Endothelial cell of umbilical vein (primary cell): Measurements from ENCODE around the gene BEX1. TPM values are rescaled to one million over a fixed set of nuclear protein-coding genes. Genes with fewer than 3 reads are reported as not detected.
"Not testable (repeated sequence)": the region's sequence is repeated elsewhere in the genome, so short reads cannot be mapped to it uniquely, and the experiment has no call there.

ENCODE experiments used
- BruUV-seq: library from RNA; stranded (reverse); fragments of 400-500 nt; replicated peaks from 2 replicates; lab custom pipeline; 2021; lab: Mats Ljungman, UMichigan
- CTCF ChIA-PET: fragments of 300-600, 350-600 bp; sonication (Branson Sonifier 250); formaldehyde crosslinking; loops from one replicate; lab custom pipeline; 2021; ENCODE audit warnings: antibody characterized with exemption, inconsistent platforms; lab: Charles Lee
- POLR2A ChIA-PET: fragments of 300-600, 350-600 bp; sonication (Branson Sonifier 250); formaldehyde crosslinking; loops from one replicate; lab custom pipeline; 2021; ENCODE audit warnings: antibody characterized with exemption, inconsistent platforms; lab: Charles Lee
- DNase-seq: peaks from one replicate; pipeline ENCODE4 v3.0.0-alpha.2; 2011; ENCODE audit warnings: low read depth, low spot score
- FAIRE-seq: peaks from 2 replicates; lab custom pipeline; 2011; peaks lifted over from hg19 to GRCh38; lab: Jason Lieb, UNC
- H2AFZ ChIP-seq: 2 replicates; pipeline ENCODE4 v1.6.0; 2012; ENCODE audit warnings: low read depth, low read length, control low read depth, inconsistent platforms
- H3K27ac ChIP-seq: 2 replicates; pipeline ENCODE4 v1.5.1; 2011; ENCODE audit warnings: low read depth, mild to moderate bottlenecking, control low read depth, low read length, moderate library complexity; ENCODE audit not compliant: insufficient read depth
- H3K27me3 ChIP-seq, 2 experiments: 2 replicates each; pipeline versions ENCODE4 v1.6.0 to v1.6.1; 2011; ENCODE audit warnings: low read length in 2 of 2, mixed read lengths in 1 of 2; ENCODE audit not compliant: control insufficient read depth in 2 of 2, insufficient read depth in 2 of 2
- H3K36me3 ChIP-seq, 2 experiments: 2 replicates in 1 of 2; 3 replicates in 1 of 2; pipeline ENCODE4 v1.5.1; 2011; ENCODE audit warnings: low read length in 2 of 2, mild to moderate bottlenecking in 1 of 2, moderate library complexity in 1 of 2; ENCODE audit not compliant: control insufficient read depth in 2 of 2, insufficient read depth in 2 of 2; ENCODE audit errors: extremely low read depth in 1 of 2
- H3K4me1 ChIP-seq: 3 replicates; pipeline ENCODE4 v1.5.1; 2011; ENCODE audit warnings: mild to moderate bottlenecking, low read length; ENCODE audit not compliant: control insufficient read depth, insufficient read depth; ENCODE audit errors: extremely low read depth
- H3K4me2 ChIP-seq: 2 replicates; pipeline ENCODE4 v1.6.1; 2011; ENCODE audit warnings: low read length, control low read depth, mixed read lengths; ENCODE audit not compliant: insufficient read depth
- H3K4me3 ChIP-seq, 3 experiments: fragments of 200-600 bp in 1 of 3; sonication (generic), shearing (Covaris generic) in 1 of 3; replicated peaks in 1 of 3; 2 replicates each; pipeline ENCODE4 v1.5.1; 2011 to 2016; ENCODE audit warnings: control low read depth in 3 of 3, low read length in 3 of 3, mild to moderate bottlenecking in 2 of 3, inconsistent platforms in 1 of 3, low read depth in 1 of 3, moderate library complexity in 1 of 3; ENCODE audit not compliant: insufficient read depth in 1 of 3
- H3K79me2 ChIP-seq: 2 replicates; pipeline ENCODE4 v1.6.0; 2012; ENCODE audit warnings: low read length, inconsistent platforms; ENCODE audit not compliant: control insufficient read depth, insufficient read depth
- H3K9ac ChIP-seq: replicated peaks from 2 replicates; pipeline ENCODE3; 2011; ENCODE audit warnings: low read length, control low read depth; ENCODE audit not compliant: insufficient read depth; ENCODE audit errors: extremely low read depth
- H3K9me1 ChIP-seq: replicated peaks from 3 replicates; pipeline ENCODE4 v1.6.0; 2011; ENCODE audit warnings: mild to moderate bottlenecking, low read length; ENCODE audit not compliant: control insufficient read depth, insufficient read depth; ENCODE audit errors: extremely low read depth
- H3K9me3 ChIP-seq: replicated peaks from 2 replicates; pipeline ENCODE4 v1.5.1; 2012; ENCODE audit warnings: low read length, inconsistent platforms; ENCODE audit not compliant: control insufficient read depth, insufficient read depth
- H4K20me1 ChIP-seq: replicated peaks from 2 replicates; pipeline ENCODE3; 2011; ENCODE audit warnings: mild to moderate bottlenecking, low read length; ENCODE audit not compliant: control insufficient read depth, insufficient read depth; ENCODE audit errors: extremely low read depth
- EZH2 ChIP-seq: IDR thresholded peaks from 2 replicates; pipeline ENCODE4 v1.6.1; 2012; ENCODE audit warnings: borderline replicate concordance, low read depth, mild to moderate bottlenecking, moderate library complexity, low read length, inconsistent platforms; ENCODE audit not compliant: severe bottlenecking
- FOS ChIP-seq: IDR thresholded peaks from 2 replicates; pipeline ENCODE4 v1.6.1; 2011; ENCODE audit warnings: mild to moderate bottlenecking, low read length, moderate library complexity, borderline replicate concordance; ENCODE audit not compliant: insufficient read depth
- GATA2 ChIP-seq: IDR thresholded peaks from 2 replicates; pipeline ENCODE4 v1.7.0; 2011; ENCODE audit warnings: low read depth, mild to moderate bottlenecking, moderate library complexity, mixed read lengths, low read length; ENCODE audit not compliant: insufficient read length, insufficient read depth
- JUN ChIP-seq: IDR thresholded peaks from 2 replicates; pipeline ENCODE4 v1.6.1; 2011; ENCODE audit warnings: borderline replicate concordance, low read depth; ENCODE audit not compliant: insufficient read length, insufficient read depth
- MAX ChIP-seq: IDR thresholded peaks from 2 replicates; pipeline ENCODE4 v1.6.1; 2011; ENCODE audit not compliant: insufficient read depth, insufficient read length
- MYC ChIP-seq: IDR thresholded peaks from one replicate; pipeline ENCODE4 v1.6.1; 2011; ENCODE audit warnings: mild to moderate bottlenecking, low read depth, low read length
- POLR2A ChIP-seq: IDR thresholded peaks from 2 replicates; pipeline ENCODE4 v1.6.1; 2012; ENCODE audit warnings: low read depth, mild to moderate bottlenecking, control low read depth, low read length
- POLR2AphosphoS5 ChIP-seq: IDR thresholded peaks from 2 replicates; pipeline ENCODE4 v1.6.1; 2012; ENCODE audit warnings: low read depth, mild to moderate bottlenecking, control low read depth, low read length, moderate library complexity; ENCODE audit not compliant: insufficient read depth
- dilution Hi-C: fragments of 300-500 bp; cut with MboI; formaldehyde crosslinking; loops from one replicate; pipeline ENCODE4 v1.15.0; 2019; ENCODE audit warnings: low sequenced_read_pairs; ENCODE audit not compliant: extremely low pct_ligation_motif_present
- intact Hi-C: fragments of 100-400 bp; cut with micrococcal nuclease; formaldehyde crosslinking; loops from one replicate; pipeline ENCODE4 v1.10.0; 2022
- polyA plus RNA-seq, 4 experiments: library from polyadenylated mRNA; depleted of rRNA in 3 of 4; stranded (reverse) in 3 of 4; unstranded in 1 of 4; fragments of >200 nt; gene quantifications; 2 replicates each; pipeline versions ENCODE4 v1.2.1 to v1.2.3, GENCODE V29; 2011 to 2012; ENCODE audit warnings: missing spikeins in 1 of 4
- total RNA-seq: library from RNA; stranded (reverse); gene quantifications from 2 replicates; pipeline ENCODE4 v1.2.3, GENCODE V29; 2021
- TF ChIP-seq, protein P1 (sequence below), 2 donors: IDR thresholded peaks; 1 replicate in 1 of 2; 2 replicates in 1 of 2; pipeline ENCODE4 v1.5.1; 2011; ENCODE audit warnings: low read length in 2 of 2, mild to moderate bottlenecking in 2 of 2, moderate library complexity in 2 of 2, control low read depth in 1 of 2, inconsistent platforms in 1 of 2, low read depth in 1 of 2; ENCODE audit not compliant: insufficient read depth in 1 of 2; ENCODE audit errors: extremely low read depth in 1 of 2

BEX1 gene
- total and polyA plus RNA-seq, 2 donors (not counting 3 experiments of a cell fraction or from before 2014, with no cell fraction given): 0.19 to 0.46 TPM

- dilution Hi-C loops: no loop called here
- no peaks in the 10 kb centered on the region for H3K4me1 ChIP-seq
- FAIRE-seq (no peak), DNase-seq (no peak)
- TF ChIP-seq, protein P1, sequence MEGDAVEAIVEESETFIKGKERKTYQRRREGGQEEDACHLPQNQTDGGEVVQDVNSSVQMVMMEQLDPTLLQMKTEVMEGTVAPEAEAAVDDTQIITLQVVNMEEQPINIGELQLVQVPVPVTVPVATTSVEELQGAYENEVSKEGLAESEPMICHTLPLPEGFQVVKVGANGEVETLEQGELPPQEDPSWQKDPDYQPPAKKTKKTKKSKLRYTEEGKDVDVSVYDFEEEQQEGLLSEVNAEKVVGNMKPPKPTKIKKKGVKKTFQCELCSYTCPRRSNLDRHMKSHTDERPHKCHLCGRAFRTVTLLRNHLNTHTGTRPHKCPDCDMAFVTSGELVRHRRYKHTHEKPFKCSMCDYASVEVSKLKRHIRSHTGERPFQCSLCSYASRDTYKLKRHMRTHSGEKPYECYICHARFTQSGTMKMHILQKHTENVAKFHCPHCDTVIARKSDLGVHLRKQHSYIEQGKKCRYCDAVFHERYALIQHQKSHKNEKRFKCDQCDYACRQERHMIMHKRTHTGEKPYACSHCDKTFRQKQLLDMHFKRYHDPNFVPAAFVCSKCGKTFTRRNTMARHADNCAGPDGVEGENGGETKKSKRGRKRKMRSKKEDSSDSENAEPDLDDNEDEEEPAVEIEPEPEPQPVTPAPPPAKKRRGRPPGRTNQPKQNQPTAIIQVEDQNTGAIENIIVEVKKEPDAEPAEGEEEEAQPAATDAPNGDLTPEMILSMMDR (IDR thresholded peaks at IDR 0.05; ENCODE audit: extremely low read depth in 1 of 2, insufficient read depth in 1 of 2, low read depth in 1 of 2, low read length in 2 of 2): no peak
- TF ChIP-seq GATA2: no peak
- TF ChIP-seq POLR2AphosphoS5: no peak
- TF ChIP-seq JUN: no peak
- no peak for TF ChIP-seq POLR2A
- no peak for TF ChIP-seq EZH2
- TF ChIP-seq MYC: no peak
- no peak for TF ChIP-seq FOS
- TF ChIP-seq MAX: no peak
- no peak overlapping the region for H3K27ac ChIP-seq
- H2AFZ ChIP-seq: no peak overlapping the region
- H3K9me1 ChIP-seq: no peaks in the 10 kb centered on the region
- H3K4me3 ChIP-seq: no peak overlapping the region
- no TSS peak for BruUV-seq
- no peaks in the 10 kb centered on the region for H4K20me1 ChIP-seq
- no peaks in the 10 kb centered on the region for H3K9me3 ChIP-seq
- CTCF ChIA-PET: no interaction called here
- H3K27me3 ChIP-seq: no peaks in the 10 kb centered on the region
- intact Hi-C loops: no loop called here
- no peak overlapping the region for H3K9ac ChIP-seq
- POLR2A ChIA-PET: no interaction called here
- H3K36me3 ChIP-seq: no peaks in the 10 kb centered on the region
- no peaks in the 10 kb centered on the region for H3K79me2 ChIP-seq
- H3K4me2 ChIP-seq: no peak overlapping the region
Measured at GRCh38 chrX:103051260-103051789, 12.6 kb downstream of the BEX1 start.

GRCh38 chrX:103033371-103033770 lies 30.6 kb downstream of the BEX1 start:
- H3K79me2 ChIP-seq: not testable (repeated sequence)

More at GRCh38 chrX:103033371-103033770, 30.6 kb downstream of the BEX1 start:
- H3K4me3 ChIP-seq, H3K4me1 ChIP-seq, H3K9ac ChIP-seq, H3K4me2 ChIP-seq, BruUV-seq, H4K20me1 ChIP-seq, POLR2A ChIA-PET, FAIRE-seq, H3K9me1 ChIP-seq, DNase-seq, dilution Hi-C loops, H3K27ac ChIP-seq, H2AFZ ChIP-seq, H3K27me3 ChIP-seq, H3K9me3 ChIP-seq, H3K36me3 ChIP-seq, intact Hi-C loops, CTCF ChIA-PET: not testable (repeated sequence)
